Measurements from ENCODE around the gene MAPK11.

Gene MAPK11

GRCh38 chr22:50307890-50308596 is 37.9 kb upstream of the MAPK11 start:
- DNase-seq (ENCODE audit: low spot score) = no peak

GRCh38 chr22:50306753-50307749 is 36.9 kb upstream of the MAPK11 start, which contains the start of gene PLXNB2:
PLXNB2 (minus strand) TSS chr22:50307646; CDS start chr22:50290584, 17,062 bp downstream.
- DNase-seq (ENCODE audit: low spot score) = peak; percentile 93

DNA sequence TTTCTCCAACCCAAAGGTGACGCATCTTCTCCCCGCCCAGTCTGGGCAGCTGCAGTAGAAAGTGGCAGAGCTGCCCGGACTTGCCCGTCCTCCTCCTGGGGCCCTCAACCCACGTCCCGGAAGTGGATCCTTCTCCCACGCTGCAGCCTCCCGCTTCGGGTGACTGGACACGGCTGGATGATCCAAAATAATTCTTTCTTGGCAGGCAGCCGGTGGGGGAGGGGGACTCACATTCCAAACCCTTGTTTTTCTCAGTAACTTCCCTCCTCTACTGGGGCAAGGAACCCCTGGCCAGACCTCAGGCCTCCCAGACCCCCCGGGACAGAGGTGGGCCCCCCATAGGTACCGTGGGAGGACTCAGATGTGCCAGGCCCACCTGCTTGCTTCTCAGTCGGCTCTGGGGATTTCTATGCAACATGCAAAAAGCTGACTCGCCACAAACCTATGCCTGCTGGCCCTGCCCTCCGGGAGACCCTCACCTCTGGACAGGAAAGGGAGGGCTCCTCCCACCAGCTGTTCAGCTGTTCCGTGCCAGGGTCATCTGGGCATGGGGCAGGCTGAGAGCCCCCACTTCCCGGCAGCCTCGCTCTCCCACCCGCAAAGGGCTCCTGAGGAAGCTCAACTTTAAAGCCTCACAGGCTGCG is 35.9 kb upstream of the MAPK11 start:
- DNase-seq (ENCODE audit: low spot score) = peak; percentile 98

DNA sequence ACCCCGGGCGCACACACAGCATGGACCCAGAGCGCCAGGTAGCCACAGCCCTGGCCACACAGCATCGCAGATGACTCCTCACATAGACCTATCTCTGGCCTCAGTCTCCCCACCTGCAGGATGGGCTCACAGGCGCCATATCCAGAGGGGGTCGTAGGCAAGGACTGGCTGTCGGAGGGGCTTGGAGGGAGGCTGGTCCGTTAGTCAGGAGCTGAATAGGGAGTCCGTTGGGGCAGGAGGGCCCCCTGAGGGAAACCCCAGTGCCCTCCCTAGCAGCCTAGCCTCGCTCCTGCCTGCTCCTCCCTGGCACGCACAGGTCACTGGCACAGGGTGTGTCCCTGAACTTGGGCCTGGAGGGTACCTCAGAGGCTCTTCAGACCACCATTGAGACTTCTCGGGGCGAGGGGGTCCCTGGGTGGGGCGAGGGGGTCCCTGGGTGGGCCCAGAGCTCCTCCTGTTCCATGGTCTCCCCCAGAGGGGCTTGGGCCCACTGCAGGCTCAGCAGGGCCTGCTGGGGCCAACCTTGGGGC is 35.3 kb upstream of the MAPK11 start:
- no peak for DNase-seq (ENCODE audit: low spot score)

DNA sequence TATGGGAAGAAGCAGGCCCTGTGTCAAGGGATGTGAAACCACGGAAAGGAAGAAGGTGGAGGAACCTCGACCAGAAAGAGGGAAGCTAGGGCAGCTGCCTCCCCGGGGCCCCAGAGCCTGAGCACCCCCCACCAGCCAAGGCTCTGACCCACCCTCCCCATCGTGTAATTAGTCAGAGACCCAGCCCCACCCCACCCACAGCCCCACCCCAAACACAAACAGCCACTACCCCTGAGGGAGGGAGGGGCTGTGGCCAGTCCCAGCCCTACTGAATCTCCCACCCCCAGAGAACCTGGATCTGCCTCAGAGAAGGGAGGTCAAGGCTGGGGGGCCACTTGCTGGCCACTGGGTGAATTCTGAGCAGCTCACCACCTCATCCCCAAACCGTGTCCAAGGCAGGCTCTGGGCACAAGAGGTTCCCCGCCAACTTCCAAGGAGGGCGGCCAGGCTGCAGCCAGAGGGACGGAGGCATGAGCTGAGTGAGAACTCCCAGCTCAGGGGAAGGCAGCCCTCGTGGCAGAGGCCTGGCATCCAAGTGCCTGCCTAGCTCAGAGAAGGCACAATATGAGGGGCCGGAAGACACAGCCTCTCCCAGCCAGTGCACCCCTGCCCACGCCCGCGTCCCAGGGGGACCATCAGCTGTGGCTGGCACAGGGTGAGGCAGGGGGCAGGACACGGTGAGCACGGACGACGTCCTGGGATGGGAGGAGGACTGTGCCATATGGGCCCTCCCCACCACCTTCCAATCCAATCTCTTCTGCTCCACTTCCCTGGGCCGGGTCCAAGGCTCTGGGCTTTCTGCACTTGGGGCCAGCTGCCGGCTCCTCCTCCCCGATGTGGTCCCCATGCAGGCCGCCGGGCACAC is 34.6 kb upstream of the MAPK11 start:
- DNase-seq (ENCODE audit: low spot score) = peak; percentile 59

DNA sequence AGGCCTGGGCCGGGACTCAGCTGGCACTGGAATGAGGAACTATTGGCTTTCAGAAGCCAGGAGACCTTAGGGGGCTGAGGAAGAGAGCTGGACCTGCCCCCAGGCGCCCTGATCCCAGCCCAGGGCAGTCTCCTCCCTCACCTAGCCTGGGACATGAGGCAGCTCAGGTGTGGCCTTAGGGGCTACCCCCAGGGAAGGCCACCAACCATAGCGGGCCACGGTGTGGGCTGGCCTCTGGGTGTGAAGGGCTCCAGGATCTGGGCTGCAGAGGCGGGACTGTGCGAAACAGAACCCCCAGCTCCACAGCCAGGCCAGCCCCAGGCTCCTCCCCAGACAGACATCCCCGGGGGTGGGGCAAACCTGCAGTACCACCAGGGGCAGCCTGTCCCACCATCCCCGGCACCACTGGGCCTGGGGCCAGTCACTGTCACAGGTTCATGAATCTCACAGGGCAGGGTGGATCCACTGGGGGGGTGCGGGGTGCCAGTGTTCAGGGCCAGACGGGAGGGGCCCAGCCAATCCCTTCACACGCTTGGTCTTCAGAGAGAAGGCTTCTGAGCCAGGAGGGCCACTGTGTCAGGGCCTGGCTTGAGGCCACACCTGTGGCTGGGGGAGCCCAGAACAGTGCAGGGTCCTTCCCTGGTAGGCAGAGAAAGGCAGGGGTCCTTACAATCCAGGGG is 33.8 kb upstream of the MAPK11 start:
- peak; percentile 49 for DNase-seq (ENCODE audit: low spot score)

DNA sequence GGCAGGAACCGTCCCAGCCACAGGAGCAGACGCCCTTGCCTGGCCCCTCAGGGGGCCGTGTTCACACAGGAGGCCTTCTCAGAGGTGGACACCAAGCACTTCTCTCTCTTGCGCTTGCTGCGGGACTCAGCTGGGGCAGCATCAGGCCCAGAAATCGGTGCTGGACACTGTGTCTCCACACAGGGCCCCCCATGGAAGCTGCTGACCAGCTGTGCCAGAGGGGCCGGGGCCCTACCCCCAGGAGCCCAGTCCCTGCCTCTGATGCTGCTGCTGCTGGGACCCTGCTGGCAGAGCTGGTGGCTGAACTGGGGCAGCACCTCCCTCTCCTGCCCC is 33.3 kb upstream of the MAPK11 start:
- DNase-seq (ENCODE audit: low spot score) = no peak

DNA sequence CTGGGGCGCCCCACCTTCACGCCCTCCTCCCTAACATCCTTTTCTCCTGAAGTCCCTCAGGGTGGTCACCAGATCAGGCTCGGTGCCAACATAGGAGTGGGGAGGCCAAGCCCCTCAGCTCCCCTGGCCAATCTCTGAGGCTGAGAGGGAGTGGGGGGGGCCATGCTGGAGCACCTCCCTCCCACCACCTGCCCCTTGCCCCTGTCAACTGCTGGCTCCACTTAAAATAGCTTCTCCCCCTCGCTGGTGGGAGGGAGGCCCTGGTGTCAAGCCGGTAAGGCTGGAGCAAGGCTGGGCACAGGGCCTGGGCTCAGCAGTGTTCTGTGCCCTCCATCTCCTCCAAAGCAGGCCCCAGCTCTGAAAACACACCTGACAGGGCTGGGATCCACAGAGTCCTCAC is 32.4 kb upstream of the MAPK11 start:
- no peak for DNase-seq (ENCODE audit: low spot score)

DNA sequence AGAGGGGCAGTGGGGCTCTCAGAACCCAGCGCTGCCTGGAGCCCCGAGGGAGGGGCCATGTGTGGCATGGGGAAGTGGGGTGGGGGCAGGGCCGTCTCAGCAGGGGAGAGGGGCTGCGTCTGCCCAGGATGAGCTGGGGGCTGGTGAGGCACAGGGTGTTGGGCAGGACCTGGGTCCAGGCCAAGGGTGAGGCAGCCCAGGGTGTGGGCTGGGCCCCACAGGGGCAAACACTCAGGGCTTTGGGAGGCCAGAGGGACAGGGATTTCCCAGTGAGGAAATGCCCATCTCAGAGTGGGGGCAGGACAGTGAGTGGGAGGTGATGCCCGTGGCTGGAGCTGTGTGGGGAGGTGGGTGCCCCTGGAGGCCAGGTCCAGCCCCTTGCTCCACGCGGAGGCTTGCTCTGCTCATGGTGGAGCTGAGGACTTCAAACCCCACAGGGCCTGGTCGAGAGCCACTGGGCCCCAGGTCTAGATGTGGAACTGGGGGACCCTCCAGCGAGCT is 31.9 kb upstream of the MAPK11 start:
- peak; percentile 69 for DNase-seq (ENCODE audit: low spot score)

DNA sequence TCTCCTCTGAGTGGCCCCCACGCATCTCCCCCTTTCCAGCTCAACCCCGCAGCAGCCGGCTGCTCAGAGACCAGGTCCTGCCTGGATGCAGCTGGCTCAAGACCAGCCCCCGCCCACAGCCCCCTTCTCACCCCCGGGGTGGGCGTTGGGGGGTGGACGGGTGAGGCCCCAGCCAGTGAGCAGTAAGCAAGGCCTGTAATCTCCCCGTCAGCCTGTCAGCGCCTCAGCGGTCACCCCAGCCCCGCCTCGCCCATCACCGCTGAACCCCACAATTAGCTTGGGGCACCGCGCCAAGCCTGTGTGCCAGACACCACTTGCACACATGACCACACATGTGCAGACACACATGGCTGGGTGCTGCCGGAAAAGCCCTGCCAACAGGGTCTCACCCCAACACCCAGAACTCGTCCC is 31.4 kb upstream of the MAPK11 start:
- no peak for DNase-seq (ENCODE audit: low spot score)

GRCh38 chr22:50300620-50301257 is 30.6 kb upstream of the MAPK11 start:
- DNase-seq (ENCODE audit: low spot score) = no peak

DNA sequence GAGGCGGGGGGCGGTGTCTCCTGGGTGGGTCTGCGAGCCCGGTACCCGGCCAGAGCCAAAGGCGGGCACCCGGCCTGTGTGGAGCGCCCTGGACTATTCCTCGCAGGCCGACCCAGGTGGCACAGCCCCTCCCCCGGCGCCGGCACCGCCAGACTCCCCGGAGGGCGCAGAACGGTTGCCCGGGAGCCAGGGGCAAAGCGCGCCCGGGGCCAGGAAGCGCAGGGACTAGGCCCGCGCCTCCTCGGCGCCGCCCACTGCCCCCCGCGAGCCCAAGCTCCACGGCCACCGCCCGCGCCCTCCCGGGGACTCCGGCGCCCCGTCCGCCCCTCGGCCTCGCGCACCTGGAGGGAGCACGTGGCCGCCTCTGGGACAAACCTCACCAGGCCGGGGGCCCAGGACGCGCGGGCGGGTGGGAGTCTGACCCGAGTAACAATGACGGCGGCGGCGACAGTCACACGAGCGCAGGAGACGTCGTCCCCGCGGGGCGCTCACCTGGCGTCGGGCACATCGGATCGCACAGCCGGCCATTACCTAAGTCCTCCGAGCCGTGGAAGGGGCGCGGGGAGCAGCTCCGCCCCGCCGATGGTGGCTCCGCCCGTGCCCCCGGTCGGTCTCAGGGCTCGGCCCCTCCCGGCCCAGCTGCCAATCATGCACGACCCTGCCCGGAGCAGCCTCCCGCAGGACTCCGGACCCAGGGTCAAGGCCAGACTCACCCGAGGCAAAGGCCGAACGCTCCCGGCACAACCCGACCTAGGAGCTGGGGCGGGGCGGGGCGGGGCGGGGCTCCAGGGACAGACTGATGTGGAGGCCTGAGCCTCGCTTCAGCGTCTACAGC is 29.8 kb upstream of the MAPK11 start:
- peak; percentile 58 for DNase-seq (ENCODE audit: low spot score)

GRCh38 chr22:50298937-50299784 is 29.0 kb upstream of the MAPK11 start:
- DNase-seq (ENCODE audit: low spot score) = no peak

- no peak for DNase-seq (ENCODE audit: low spot score)
Observed at GRCh38 chr22:50298266-50298637, 28.1 kb upstream of the MAPK11 start.

DNA sequence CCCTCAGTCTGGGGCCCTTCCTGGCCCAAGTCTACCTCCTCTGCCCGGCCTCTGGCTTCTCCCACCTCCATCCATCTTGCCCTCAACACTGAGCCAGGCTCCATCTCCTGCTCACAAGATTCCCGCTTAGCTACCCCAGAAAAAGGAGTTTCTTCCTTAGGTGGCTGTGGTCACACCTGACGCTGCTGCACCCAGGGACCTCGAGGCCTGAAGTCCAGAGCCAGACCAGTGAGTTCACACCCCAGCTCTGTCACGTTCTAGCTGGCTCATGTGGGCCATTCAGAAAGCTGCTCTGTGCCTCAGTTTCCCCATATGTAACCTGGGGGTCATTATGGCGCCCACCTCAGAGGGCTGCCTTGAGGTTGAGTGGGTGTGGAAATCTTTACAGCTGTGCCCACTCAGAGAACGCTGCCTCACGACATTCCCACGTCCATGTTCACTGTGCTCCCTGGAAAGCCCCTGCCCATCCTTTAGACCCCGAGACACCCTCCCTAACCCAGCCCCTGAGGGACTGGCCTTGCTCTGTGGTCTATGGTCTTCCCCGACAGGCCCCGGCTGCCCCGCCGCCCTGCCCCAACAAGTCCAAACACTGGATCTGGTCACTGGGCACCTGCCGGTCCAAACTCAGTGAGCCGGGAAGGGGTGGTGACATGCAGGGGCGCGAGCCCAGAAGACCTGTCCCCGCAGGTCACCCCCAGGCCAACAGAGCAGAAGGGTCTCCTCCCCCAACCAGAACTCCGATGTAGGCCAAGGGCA is 27.5 kb upstream of the MAPK11 start:
- DNase-seq (ENCODE audit: low spot score) = no peak

DNA sequence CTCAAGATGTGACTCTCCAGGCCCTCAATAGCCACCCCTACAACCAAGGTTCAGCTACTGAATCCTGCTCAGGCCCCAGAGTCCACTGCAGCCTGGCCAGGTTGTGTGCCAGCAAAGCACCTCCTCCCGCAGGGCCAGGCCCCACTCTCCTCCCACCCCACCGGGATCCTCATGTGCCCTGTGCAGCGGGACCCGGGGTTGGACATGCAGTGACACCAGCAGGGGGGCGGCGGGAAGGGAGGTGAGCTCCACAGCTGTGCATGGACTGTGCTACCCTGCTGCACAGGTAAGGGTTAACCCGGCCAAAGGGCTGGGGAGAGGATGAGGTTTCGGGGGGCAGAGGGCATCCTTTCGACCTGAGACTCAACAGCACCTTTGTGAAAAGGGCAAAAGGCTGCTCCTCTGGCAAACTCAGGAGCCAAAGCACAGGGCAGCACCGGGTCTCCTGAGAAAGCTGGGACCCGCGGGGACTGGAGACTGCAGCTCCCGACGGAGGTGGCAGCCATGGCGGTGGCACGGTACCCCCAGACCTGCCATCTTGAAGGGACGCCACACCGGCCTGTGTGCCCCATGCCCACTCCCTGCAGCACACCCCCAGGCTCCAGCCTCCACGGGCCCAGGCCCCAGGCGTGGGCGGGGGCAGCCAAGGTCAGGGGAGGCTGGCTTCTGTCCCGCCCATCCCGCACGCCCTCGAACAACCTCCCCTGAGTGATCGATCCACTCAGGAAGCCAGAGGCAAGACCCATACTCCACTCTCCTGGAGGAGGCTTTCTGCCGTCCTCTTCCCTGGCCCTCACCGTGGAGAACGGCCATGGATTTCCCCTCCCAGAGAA is 26.7 kb upstream of the MAPK11 start:
- no peak for DNase-seq (ENCODE audit: low spot score)

- DNase-seq (ENCODE audit: low spot score) = no peak
Observed at GRCh38 chr22:50294319-50294656, 24.1 kb upstream of the MAPK11 start.
